DOHH2 (cell line): Measurements from ENCODE around the gene FARP2.

Experiments
- H3F3A ChIP-seq: fragments of 200-600 bp; sonication (generic), shearing (Covaris generic); 2 replicates; pipeline ENCODE4 v1.6.0; 2016; ENCODE audit warnings: antibody characterized with exemption, mild to moderate bottlenecking; ENCODE audit not compliant: control insufficient read depth, insufficient read depth
- H3K27ac ChIP-seq: fragments of 200-600 bp; sonication (generic); 2 replicates; pipeline ENCODE4 v1.5.1; 2014; ENCODE audit warnings: low read depth, mild to moderate bottlenecking, low read length, moderate library complexity
- H3K27me3 ChIP-seq: fragments of 200-600 bp; sonication (generic); 2 replicates; pipeline ENCODE4 v1.6.1; 2014; ENCODE audit warnings: mild to moderate bottlenecking, low read length, mixed read lengths; ENCODE audit not compliant: control insufficient read depth
- H3K36me3 ChIP-seq: fragments of 200-600 bp; sonication (generic); 2 replicates; pipeline ENCODE4 v1.6.1; 2014; ENCODE audit warnings: mild to moderate bottlenecking, low read length, moderate library complexity, mixed read lengths; ENCODE audit not compliant: control insufficient read depth
- H3K4me1 ChIP-seq: fragments of 200-600 bp; sonication (generic); 2 replicates; pipeline ENCODE4 v1.6.1; 2014; ENCODE audit warnings: mild to moderate bottlenecking, low read length, mixed read lengths; ENCODE audit not compliant: control insufficient read depth
- H3K4me2 ChIP-seq: fragments of 200-600 bp; sonication (generic); 2 replicates; pipeline ENCODE4 v1.6.0; 2014; ENCODE audit warnings: mild to moderate bottlenecking, low read length, moderate library complexity
- H3K4me3 ChIP-seq: fragments of 200-600 bp; sonication (generic); 2 replicates; pipeline ENCODE4 v1.5.1; 2014; ENCODE audit warnings: mild to moderate bottlenecking, low read length, mixed read lengths
- H3K79me2 ChIP-seq: fragments of 200-600 bp; sonication (generic); 2 replicates; pipeline ENCODE4 v1.6.1; 2014; ENCODE audit warnings: mild to moderate bottlenecking, low read length, mixed read lengths; ENCODE audit not compliant: control insufficient read depth
- H3K9me2 ChIP-seq: fragments of 200-600 bp; sonication (generic); replicated peaks from 2 replicates; pipeline ENCODE4 v1.6.1; 2014; ENCODE audit warnings: mild to moderate bottlenecking, low read length, mixed read lengths; ENCODE audit not compliant: control insufficient read depth
- H3K9me3 ChIP-seq: fragments of 200-600 bp; sonication (generic); 2 replicates; pipeline ENCODE4 v1.6.1; 2014; ENCODE audit warnings: antibody characterized with exemption, low read length, mixed read lengths; ENCODE audit not compliant: control insufficient read depth, insufficient read depth
- H4K20me1 ChIP-seq: fragments of 200-600 bp; sonication (generic); 2 replicates; pipeline ENCODE4 v1.6.0; 2014; ENCODE audit warnings: low read depth, mild to moderate bottlenecking, antibody characterized with exemption, low read length, moderate library complexity; ENCODE audit not compliant: control insufficient read depth, insufficient read depth
- EZH2phosphoT487 ChIP-seq: fragments of 200-600 bp; sonication (generic); IDR thresholded peaks from 2 replicates; pipeline ENCODE4 v1.6.1; 2017; ENCODE audit warnings: borderline replicate concordance, mild to moderate bottlenecking, antibody characterized with exemption, low read length, moderate library complexity, mixed read lengths
- TF ChIP-seq, protein P1 (sequence below): fragments of 200-600 bp; sonication (generic); IDR thresholded peaks from one replicate; pipeline ENCODE4 v1.5.1; 2014; ENCODE audit warnings: antibody characterized with exemption, mild to moderate bottlenecking, low read depth, low read length; ENCODE audit not compliant: poor library complexity, severe bottlenecking

The FARP2 gene

GRCh38 chr2:241344925-241345651 is 11.0 kb upstream of the FARP2 start:
- H3K9me2 ChIP-seq, result no peaks in the 10 kb centered on the region
- TF ChIP-seq, protein P1, sequence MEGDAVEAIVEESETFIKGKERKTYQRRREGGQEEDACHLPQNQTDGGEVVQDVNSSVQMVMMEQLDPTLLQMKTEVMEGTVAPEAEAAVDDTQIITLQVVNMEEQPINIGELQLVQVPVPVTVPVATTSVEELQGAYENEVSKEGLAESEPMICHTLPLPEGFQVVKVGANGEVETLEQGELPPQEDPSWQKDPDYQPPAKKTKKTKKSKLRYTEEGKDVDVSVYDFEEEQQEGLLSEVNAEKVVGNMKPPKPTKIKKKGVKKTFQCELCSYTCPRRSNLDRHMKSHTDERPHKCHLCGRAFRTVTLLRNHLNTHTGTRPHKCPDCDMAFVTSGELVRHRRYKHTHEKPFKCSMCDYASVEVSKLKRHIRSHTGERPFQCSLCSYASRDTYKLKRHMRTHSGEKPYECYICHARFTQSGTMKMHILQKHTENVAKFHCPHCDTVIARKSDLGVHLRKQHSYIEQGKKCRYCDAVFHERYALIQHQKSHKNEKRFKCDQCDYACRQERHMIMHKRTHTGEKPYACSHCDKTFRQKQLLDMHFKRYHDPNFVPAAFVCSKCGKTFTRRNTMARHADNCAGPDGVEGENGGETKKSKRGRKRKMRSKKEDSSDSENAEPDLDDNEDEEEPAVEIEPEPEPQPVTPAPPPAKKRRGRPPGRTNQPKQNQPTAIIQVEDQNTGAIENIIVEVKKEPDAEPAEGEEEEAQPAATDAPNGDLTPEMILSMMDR, result no peak
- TF ChIP-seq EZH2phosphoT487, result no peak
- H3K4me3 ChIP-seq, result no peak overlapping the region
- H3K36me3 ChIP-seq, result peaks cover 90% of the 10 kb centered on the region
- H3K4me2 ChIP-seq, result no peak overlapping the region
- H3F3A ChIP-seq, result no peaks in the 10 kb centered on the region
- no peak overlapping the region for H3K27ac ChIP-seq
- no peaks in the 10 kb centered on the region for H3K27me3 ChIP-seq
- H3K9me3 ChIP-seq, result no peaks in the 10 kb centered on the region
- H3K79me2 ChIP-seq, result no peaks in the 10 kb centered on the region; the same call in 1 of the 2 replicates
- H3K4me1 ChIP-seq, result no peaks in the 10 kb centered on the region
- H4K20me1 ChIP-seq, result no peaks in the 10 kb centered on the region; the same call in 1 of the 2 replicates

DNA sequence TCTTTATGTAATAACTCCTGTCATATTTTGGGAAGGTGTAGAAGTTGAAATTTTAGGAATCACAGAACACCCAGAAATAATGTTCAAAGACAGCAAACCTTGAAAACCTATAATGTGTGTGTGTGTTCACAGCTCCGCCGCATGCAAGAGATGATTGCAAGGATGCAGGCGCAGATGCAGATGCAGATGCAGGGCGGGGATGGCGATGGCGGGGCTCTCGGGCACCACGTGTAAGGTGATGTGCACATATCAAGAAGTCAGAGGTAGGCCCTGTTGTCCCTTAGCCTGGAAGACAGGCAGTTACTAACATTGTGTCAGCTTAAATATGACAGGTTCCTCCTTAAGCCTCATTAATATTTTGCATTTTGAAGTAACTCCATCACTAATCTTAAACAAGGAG is 6.1 kb upstream of the FARP2 start:
- Histone ChIP-seq H3K9me3 (no peaks in the 10 kb centered on the region), H3K79me2 (no peaks in the 10 kb centered on the region), H3K4me1 (peaks cover 4% of the 10 kb centered on the region), H4K20me1 (no peaks in the 10 kb centered on the region), H3K36me3 (peaks cover 94% of the 10 kb centered on the region), H3K27ac (no peak overlapping the region), H3F3A (peaks cover 34% of the 10 kb centered on the region), H3K4me3 (no peak overlapping the region), H3K4me2 (no peak overlapping the region), H3K9me2 (no peaks in the 10 kb centered on the region), H3K27me3 (no peaks in the 10 kb centered on the region)
- no peak for TF ChIP-seq EZH2phosphoT487
- TF ChIP-seq, protein P1, result no peak

GRCh38 chr2:241350530-241350877 is 5.6 kb upstream of the FARP2 start:
- Histone ChIP-seq H3K4me3 (no peak overlapping the region), H3K9me2 (no peaks in the 10 kb centered on the region), H3K27ac (no peak overlapping the region), H3K4me1 (peaks cover 8% of the 10 kb centered on the region), H3K36me3 (peaks cover 91% of the 10 kb centered on the region), H3K79me2 (no peaks in the 10 kb centered on the region), H3K4me2 (no peak overlapping the region), H3K27me3 (no peaks in the 10 kb centered on the region), H4K20me1 (no peaks in the 10 kb centered on the region), H3F3A (peaks cover 34% of the 10 kb centered on the region), H3K9me3 (no peaks in the 10 kb centered on the region)
- TF ChIP-seq, protein P1, result no peak
- TF ChIP-seq EZH2phosphoT487, result no peak
